Measurements from ENCODE around the gene ZNF574. TPM values are rescaled to one million over a fixed set of nuclear protein-coding genes. Genes with fewer than 3 reads are reported as not detected.

ZNF574 gene
- total RNA-seq, 4 donors from 2014 or later: 15.0 to 28.4 (median 21.7) TPM

- peak overlapping the region in 2 of 4 donors; percentile 10 to 16 for H3K4me3 ChIP-seq
Measured at GRCh38 chr19:42129399-42130253, 53.7 kb downstream of the ZNF574 start.

GRCh38 chr19:42130254-42130573 lies 54.2 kb downstream of the ZNF574 start:
- intact Hi-C loops (cut with DNase I): loop anchor here (10.0 kb wide), 1 partner anchor 195 kb away; the partner anchor contains the start of gene MEGF8
- Histone ChIP-seq H3K36me3 (no peaks in the 10 kb centered on the region), H3K27me3 (peaks cover 0 to 73% (median 15%) of the 10 kb centered on the region in 4 donors), H3K9me3 (no peaks in the 10 kb centered on the region), H3K27ac (replicated peaks in 1 of 4) (no peak overlapping the region), H3K4me1 (peaks cover 11 to 22% (median 18%) of the 10 kb centered on the region in 4 donors), H3K4me3 (no peak overlapping the region)
- no peak for TF ChIP-seq POLR2A (IDR thresholded peaks at IDR 0.05; ENCODE audit: low read depth)
- TF ChIP-seq POLR2AphosphoS5 (IDR thresholded peaks at IDR 0.05): no peak
- no peak for TF ChIP-seq CTCF (IDR thresholded peaks at IDR 0.05)
- TF ChIP-seq EP300 (IDR thresholded peaks at IDR 0.05): no peak
- DNase-seq (ENCODE audit: extremely low spot score): no peak

More at GRCh38 chr19:42129399-42130253, 53.7 kb downstream of the ZNF574 start:
- Histone ChIP-seq H3K27ac (replicated peaks in 1 of 4) (no peak overlapping the region), H3K27me3 (peaks cover 0 to 76% (median 15%) of the 10 kb centered on the region in 4 donors), H3K4me1 (peaks cover 11 to 22% (median 18%) of the 10 kb centered on the region in 4 donors), H3K9me3 (no peaks in the 10 kb centered on the region), H3K36me3 (no peaks in the 10 kb centered on the region)
- TF ChIP-seq POLR2A (IDR thresholded peaks at IDR 0.05; ENCODE audit: low read depth): no peak
- TF ChIP-seq POLR2AphosphoS5 (IDR thresholded peaks at IDR 0.05): no peak
- TF ChIP-seq CTCF (IDR thresholded peaks at IDR 0.05): no peak
- no peak for TF ChIP-seq EP300 (IDR thresholded peaks at IDR 0.05)
- intact Hi-C loops (cut with DNase I): loop anchor here (10.0 kb wide), 1 partner anchor 195 kb away; the partner anchor contains the start of gene MEGF8
- DNase-seq (ENCODE audit: extremely low spot score): no peak
- 44% methylated on average over 15 of the region's 20 CpGs for WGBS

Other genes with a start within 250 kb of the ZNF574 start
- not detected for gene LYPD4, start 231.5 kb upstream of the ZNF574 start, total RNA-seq
- not detected for gene DMRTC2, start 231.1 kb upstream of the ZNF574 start, total RNA-seq
- 1,000 to 10,000 TPM in 3 of 4 donors, 100 to 1,000 TPM in 1; 893 to 1,378 (median 1,179) TPM for gene RPS19, start 215.9 kb upstream of the ZNF574 start, total RNA-seq
- 1 to 10 TPM in 1 of 4 donors, under 1 TPM in 1, not detected in 2; 0.71 to 2.2 TPM for gene CD79A, start 198.9 kb upstream of the ZNF574 start, total RNA-seq
- gene ARHGEF1, start 193.0 kb upstream of the ZNF574 start, total RNA-seq: 10 to 100 TPM; 54.5 to 71.8 (median 59.7) TPM
- under 1 TPM in 3 of 4 donors, not detected in 1; 0.32 to 0.42 (median 0.33) TPM for gene ERFL, start 147.7 kb upstream of the ZNF574 start, total RNA-seq
- 100 to 1,000 TPM; 142 to 250 (median 201) TPM for gene RABAC1, start 116.8 kb upstream of the ZNF574 start, total RNA-seq
- gene ATP1A3, start 81.9 kb upstream of the ZNF574 start, total RNA-seq: 1 to 10 TPM; 2.1 to 4.3 (median 3.5) TPM
- 10 to 100 TPM in 2 of 4 donors, 1 to 10 TPM in 2; 8.6 to 27.6 (median 13.8) TPM for gene GRIK5, start 6.0 kb upstream of the ZNF574 start, total RNA-seq
- gene POU2F2, start 56.3 kb downstream of the ZNF574 start, total RNA-seq: 1 to 10 TPM in 3 of 4 donors, under 1 TPM in 1; 0.52 to 2.5 (median 1.5) TPM
- gene DEDD2, start 141.5 kb downstream of the ZNF574 start, total RNA-seq: 10 to 100 TPM; 22.0 to 42.1 (median 31.2) TPM
- gene ZNF526, start 144.1 kb downstream of the ZNF574 start, total RNA-seq: 1 to 10 TPM; 4.3 to 8.6 (median 7.1) TPM
- gene GSK3A, start 166.4 kb downstream of the ZNF574 start, total RNA-seq: 10 to 100 TPM; 33.8 to 46.1 (median 41.8) TPM
- 10 to 100 TPM; 16.6 to 38.8 (median 35.5) TPM for gene ERF, start 179.0 kb downstream of the ZNF574 start, total RNA-seq
- gene CIC, start 193.1 kb downstream of the ZNF574 start, total RNA-seq: 10 to 100 TPM; 37.8 to 74.2 (median 56.3) TPM
- under 1 TPM in 2 of 4 donors, not detected in 2; 0.17 to 0.50 TPM for gene PRR19, start 226.0 kb downstream of the ZNF574 start, total RNA-seq
- gene PAFAH1B3, start 226.5 kb downstream of the ZNF574 start, total RNA-seq: 1 to 10 TPM in 3 of 4 donors, under 1 TPM in 1; 0.83 to 8.6 (median 7.2) TPM
- not detected for gene TMEM145, start 237.1 kb downstream of the ZNF574 start, total RNA-seq
- 10 to 100 TPM; 18.2 to 46.2 (median 25.5) TPM for gene MEGF8, start 249.5 kb downstream of the ZNF574 start, total RNA-seq